H9 (cell line): ENCODE measurements around the gene TECPR2. TPM values are rescaled to one million over a fixed set of nuclear protein-coding genes. Genes with fewer than 3 reads are reported as not detected.

Experiments
- DNase-seq: peaks from one replicate; pipeline ENCODE4 v3.0.0-alpha.2; 2017
- H2AFZ ChIP-seq: one replicate; pipeline ENCODE4 v1.6.1; 2013; ENCODE audit warnings: mild to moderate bottlenecking, low read length, control low read depth, moderate library complexity
- H2AK5ac ChIP-seq: 2 replicates; pipeline ENCODE4 v1.6.1; 2013; ENCODE audit warnings: low read length, control low read depth, mixed read lengths; ENCODE audit not compliant: insufficient read length
- H2BK120ac ChIP-seq: one replicate; pipeline ENCODE4 v1.6.1; 2013; ENCODE audit warnings: low read depth, mild to moderate bottlenecking, low read length, control low read depth, inconsistent platforms; ENCODE audit not compliant: poor library complexity, severe bottlenecking
- H2BK12ac ChIP-seq: 2 replicates; pipeline ENCODE4 v1.6.1; 2013; ENCODE audit warnings: low read length, control low read depth, mixed read lengths, low read depth; ENCODE audit not compliant: insufficient read length
- H2BK15ac ChIP-seq: 2 replicates; pipeline ENCODE4 v1.6.1; 2013; ENCODE audit warnings: low read depth, low read length, control low read depth
- H2BK20ac ChIP-seq: one replicate; pipeline ENCODE4 v1.6.1; 2013; ENCODE audit warnings: low read depth, mild to moderate bottlenecking, low read length, control low read depth, inconsistent platforms; ENCODE audit not compliant: poor library complexity, severe bottlenecking
- H2BK5ac ChIP-seq: 2 replicates; pipeline ENCODE4 v1.6.1; 2013; ENCODE audit warnings: low read length, control low read depth, mixed read lengths; ENCODE audit not compliant: insufficient read length
- H3K14ac ChIP-seq: 2 replicates; pipeline ENCODE4 v1.6.1; 2013; ENCODE audit warnings: low read length, control low read depth; ENCODE audit not compliant: insufficient read depth
- H3K18ac ChIP-seq: 2 replicates; pipeline ENCODE4 v1.6.1; 2013; ENCODE audit warnings: low read depth, mild to moderate bottlenecking, mixed read lengths, low read length, control low read depth; ENCODE audit not compliant: insufficient read length
- H3K23ac ChIP-seq: 2 replicates; pipeline ENCODE4 v1.6.1; 2013; ENCODE audit warnings: low read length, control low read depth, mixed read lengths, low read depth; ENCODE audit not compliant: insufficient read length
- H3K23me2 ChIP-seq: 2 replicates; pipeline ENCODE4 v1.6.1; 2013; ENCODE audit warnings: low read depth, mild to moderate bottlenecking, mixed read lengths, low read length, control low read depth; ENCODE audit not compliant: insufficient read length, poor library complexity, severe bottlenecking
- H3K27ac ChIP-seq: 2 replicates; pipeline ENCODE4 v1.5.1; 2013; ENCODE audit warnings: low read length, control low read depth, mixed read lengths, low read depth; ENCODE audit not compliant: insufficient read length
- H3K27me3 ChIP-seq: 2 replicates; pipeline ENCODE4 v1.6.1; 2013; ENCODE audit warnings: low read length, control low read depth, inconsistent platforms; ENCODE audit not compliant: insufficient read depth
- H3K4ac ChIP-seq: 2 replicates; pipeline ENCODE4 v1.6.1; 2013; ENCODE audit warnings: low read depth, mild to moderate bottlenecking, control low read depth, inconsistent platforms, low read length, moderate library complexity
- H3K4me1 ChIP-seq: 2 replicates; pipeline ENCODE4 v1.6.1; 2013; ENCODE audit warnings: low read length, control low read depth, inconsistent platforms; ENCODE audit not compliant: insufficient read depth
- H3K4me2 ChIP-seq: 2 replicates; pipeline ENCODE4 v1.6.1; 2013; ENCODE audit warnings: low read length, control low read depth, mixed read lengths; ENCODE audit not compliant: insufficient read length, insufficient read depth
- H3K56ac ChIP-seq: 2 replicates; pipeline ENCODE4 v1.6.1; 2013; ENCODE audit warnings: low read depth, mild to moderate bottlenecking, mixed read lengths, low read length, control low read depth; ENCODE audit not compliant: insufficient read length
- H3K79me1 ChIP-seq: 2 replicates; pipeline ENCODE4 v1.6.1; 2013; ENCODE audit warnings: low read depth, mild to moderate bottlenecking, moderate library complexity, low read length, control low read depth, inconsistent platforms; ENCODE audit not compliant: insufficient read depth, poor library complexity, severe bottlenecking
- H3K79me2 ChIP-seq: 2 replicates; pipeline ENCODE4 v1.6.1; 2013; ENCODE audit warnings: low read length, control low read depth, inconsistent platforms; ENCODE audit not compliant: insufficient read depth
- H3K9ac ChIP-seq: 2 replicates; pipeline ENCODE4 v1.6.1; 2013; ENCODE audit warnings: low read length, control low read depth, mixed read lengths; ENCODE audit not compliant: insufficient read length; ENCODE audit errors: extremely low read depth
- H3K9me3 ChIP-seq: one replicate; pipeline ENCODE4 v1.6.1; 2013; ENCODE audit warnings: low read depth, low read length, inconsistent platforms; ENCODE audit not compliant: control insufficient read depth
- H3T11ph ChIP-seq: one replicate; pipeline ENCODE4 v1.6.1; 2013; ENCODE audit warnings: mild to moderate bottlenecking, low read length, control low read depth, inconsistent platforms
- H4K20me1 ChIP-seq: one replicate; pipeline ENCODE4 v1.6.1; 2013; ENCODE audit not compliant: control insufficient read depth, insufficient read length, insufficient read depth
- H4K5ac ChIP-seq: 2 replicates; pipeline ENCODE4 v1.6.1; 2013; ENCODE audit warnings: low read depth, mild to moderate bottlenecking, mixed read lengths, low read length, control low read depth; ENCODE audit not compliant: insufficient read length
- H4K8ac ChIP-seq: replicated peaks from 2 replicates; pipeline ENCODE4 v1.6.1; 2013; ENCODE audit warnings: low read length, control low read depth, mixed read lengths, low read depth; ENCODE audit not compliant: insufficient read length
- H4K91ac ChIP-seq: 2 replicates; pipeline ENCODE4 v1.6.1; 2013; ENCODE audit warnings: low read depth, mild to moderate bottlenecking, moderate library complexity, mixed read lengths, low read length, control low read depth; ENCODE audit not compliant: insufficient read length
- H3K27ac Mint-ChIP-seq, 3 experiments: 2 replicates in 2 of 3; 3 replicates in 1 of 3; pipeline ENCODE4 v1.8.0; 2020 to 2021; ENCODE audit warnings: mixed read lengths in 3 of 3, mild to moderate bottlenecking in 1 of 3, moderate library complexity in 1 of 3
- H3K27me3 Mint-ChIP-seq: 2 replicates; pipeline ENCODE4 v1.8.0; 2021; ENCODE audit warnings: low read depth, mild to moderate bottlenecking, moderate library complexity, mixed read lengths
- H3K36me3 Mint-ChIP-seq, 3 experiments: 2 replicates in 2 of 3; 3 replicates in 1 of 3; pipeline ENCODE4 v1.8.0; 2020 to 2021; ENCODE audit warnings: low read depth in 3 of 3, mixed read lengths in 3 of 3; ENCODE audit not compliant: insufficient read depth in 1 of 3
- H3K4me1 Mint-ChIP-seq, 2 experiments: 2 replicates each; pipeline ENCODE4 v1.8.0; 2020; ENCODE audit warnings: mixed read lengths in 2 of 2
- H3K4me3 Mint-ChIP-seq, 2 experiments: 2 replicates in 1 of 2; 3 replicates in 1 of 2; pipeline ENCODE4 v1.8.0; 2020 to 2021; ENCODE audit warnings: mild to moderate bottlenecking in 2 of 2, mixed read lengths in 2 of 2, moderate library complexity in 1 of 2
- H3K9me3 Mint-ChIP-seq, 2 experiments: 2 replicates in 1 of 2; 3 replicates in 1 of 2; pipeline ENCODE4 v1.8.0; 2020; ENCODE audit warnings: mild to moderate bottlenecking in 2 of 2, mixed read lengths in 2 of 2, moderate library complexity in 1 of 2
- CTCF ChIP-seq: fragments of 200-600 bp; sonication (generic); conservative IDR thresholded peaks from 3 replicates; pipeline ENCODE4 v1.8.0; 2021; ENCODE audit warnings: antibody characterized with exemption, mild to moderate bottlenecking
- WGBS: extraction: QIAGEN DNeasy Blood & Tissue Kit; methylation state at CpG from one replicate; pipeline ENCODE4 v1.1.7; 2013; ENCODE audit warnings: missing lambda C conversion rate, low lambda C conversion rate, mixed read lengths; ENCODE audit not compliant: insufficient read length; ENCODE audit errors: extremely low coverage; 5-methylcytosine and 5-hydroxymethylcytosine counted together
- total RNA-seq: library from RNA; stranded (reverse); gene quantifications from 2 replicates; pipeline ENCODE4 v1.2.1, GENCODE V29; 2021

Gene TECPR2
- total RNA-seq, 1 experiment from 2014 or later: 15.4 TPM

- H2AK5ac ChIP-seq: no peak overlapping the region
- DNase-seq: no peak
- no peaks in the 10 kb centered on the region for H3K23me2 ChIP-seq
- H3K27ac ChIP-seq: no peak overlapping the region
- H3K27me3 Mint-ChIP-seq: no peaks in the 10 kb centered on the region
- no peak overlapping the region for H3K23ac ChIP-seq
- peaks cover 1 to 4% (median 2%) of the 10 kb centered on the region in 3 experiments; a peak in 4 of 7 replicates for H3K36me3 Mint-ChIP-seq
- H3K4me2 ChIP-seq: no peak overlapping the region
- no peak overlapping the region for H3K4me3 Mint-ChIP-seq
- H3K9ac ChIP-seq: no peak overlapping the region
- no peak overlapping the region for H2BK12ac ChIP-seq
- no peaks in the 10 kb centered on the region; the same call in 1 of the 2 replicates for H3K4me1 ChIP-seq
- H3K4ac ChIP-seq: no peak overlapping the region
- H2BK15ac ChIP-seq: no peak overlapping the region
- H4K5ac ChIP-seq: no peak overlapping the region
- H3K79me1 ChIP-seq: no peaks in the 10 kb centered on the region
- no peak overlapping the region for H4K91ac ChIP-seq
- no peaks in the 10 kb centered on the region for H3K9me3 ChIP-seq
- no peak overlapping the region for H3K56ac ChIP-seq
- no peak overlapping the region for H3T11ph ChIP-seq
- H3K9me3 Mint-ChIP-seq: no peaks in the 10 kb centered on the region; a peak in 1 of 5 replicates
- no peak overlapping the region for H3K27ac Mint-ChIP-seq
- no peaks in the 10 kb centered on the region for H3K79me2 ChIP-seq
- TF ChIP-seq CTCF: no peak
- H4K8ac ChIP-seq: no peak overlapping the region
- no CpG with 5 or more reads among the region's 2 CpGs for WGBS
- H3K18ac ChIP-seq: no peak overlapping the region
- no peaks in the 10 kb centered on the region for H3K27me3 ChIP-seq
- peaks cover 7 to 8% of the 10 kb centered on the region in 2 experiments for H3K4me1 Mint-ChIP-seq
- H2AFZ ChIP-seq: no peak overlapping the region
- H2BK5ac ChIP-seq: no peak overlapping the region
- H2BK20ac ChIP-seq: no peak overlapping the region
- H2BK120ac ChIP-seq: no peak overlapping the region
- no peak overlapping the region for H3K14ac ChIP-seq
- H4K20me1 ChIP-seq: no peaks in the 10 kb centered on the region
Measured at GRCh38 chr14:102389246-102389645, 26.5 kb downstream of the TECPR2 start.
